Measurements from ENCODE around the gene ABTB2. TPM values are rescaled to one million over a fixed set of nuclear protein-coding genes. Genes with fewer than 3 reads are reported as not detected.

The ABTB2 gene
- total RNA-seq, 1 donor from 2014 or later, result 14.1 TPM

GRCh38 chr11:34267417-34267816, 90.4 kb downstream of the ABTB2 start:
- Mint-ChIP-seq H3K9me3 (no peaks in the 10 kb centered on the region), H3K27ac (no peak overlapping the region), H3K4me1 (ENCODE audit: low read depth) (peaks cover 9% of the 10 kb centered on the region), H3K36me3 (ENCODE audit: low read depth) (no peaks in the 10 kb centered on the region), H3K27me3 (ENCODE audit: insufficient read depth) (peaks cover 14% of the 10 kb centered on the region), H3K4me3 (no peak overlapping the region)
- no peak for DNase-seq (ENCODE audit: low spot score)
- intact Hi-C loops (cut with micrococcal nuclease), result no loop called here

GRCh38 chr11:34267013-34267412, 90.8 kb downstream of the ABTB2 start:
- Mint-ChIP-seq H3K4me3 (no peak overlapping the region), H3K36me3 (ENCODE audit: low read depth) (no peaks in the 10 kb centered on the region), H3K27ac (no peak overlapping the region), H3K4me1 (ENCODE audit: low read depth) (peaks cover 12% of the 10 kb centered on the region), H3K27me3 (ENCODE audit: insufficient read depth) (peaks cover 15% of the 10 kb centered on the region), H3K9me3 (no peaks in the 10 kb centered on the region)
- intact Hi-C loops (cut with micrococcal nuclease), result no loop called here
- no peak for DNase-seq (ENCODE audit: low spot score)

DNA sequence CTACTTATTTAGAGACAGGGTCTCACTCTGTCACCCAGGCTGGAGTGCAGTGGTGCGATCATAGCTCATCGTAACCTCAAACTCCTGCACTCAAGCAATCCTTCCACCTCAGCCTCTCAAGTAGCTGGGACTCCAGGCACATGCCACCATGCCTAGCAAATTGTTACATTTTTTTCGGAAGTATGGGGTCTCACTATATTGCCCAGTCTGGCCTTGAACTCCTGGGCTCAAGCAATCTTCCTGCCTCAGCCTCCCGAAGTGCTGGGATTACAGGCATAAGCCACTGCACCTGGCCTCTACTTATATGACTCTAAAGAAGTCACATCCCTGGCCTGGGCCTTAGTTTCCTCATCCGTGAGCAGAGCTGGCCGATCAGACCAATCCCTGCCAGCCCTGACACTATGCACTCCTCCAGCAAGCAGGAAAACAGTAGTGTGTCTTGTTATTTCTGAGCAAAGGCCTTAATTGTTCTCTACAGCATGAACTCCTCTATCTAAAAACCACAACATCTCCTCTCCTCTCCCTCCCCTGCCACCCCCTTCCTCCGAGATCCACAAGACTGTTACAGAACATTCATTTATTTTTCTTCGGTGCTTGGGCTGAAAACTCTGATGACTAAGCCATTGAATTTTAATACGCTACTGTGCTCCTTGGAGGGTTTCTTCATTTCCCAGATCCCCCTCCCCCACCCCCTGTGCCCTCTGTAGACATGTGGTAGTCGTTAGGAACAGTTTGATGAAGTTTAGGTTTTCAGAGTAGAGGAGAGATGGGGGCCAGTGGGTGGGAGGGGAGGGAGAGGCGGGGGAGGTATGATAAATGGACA, 91.5 kb downstream of the ABTB2 start:
- H3K9me3 Mint-ChIP-seq, result no peaks in the 10 kb centered on the region
- DNase-seq (ENCODE audit: low spot score), result no peak
- H3K27me3 Mint-ChIP-seq (ENCODE audit: insufficient read depth), result peaks cover 15% of the 10 kb centered on the region
- no peaks in the 10 kb centered on the region for H3K36me3 Mint-ChIP-seq (ENCODE audit: low read depth)
- intact Hi-C loops (cut with micrococcal nuclease), result no loop called here
- H3K4me3 Mint-ChIP-seq, result no peak overlapping the region
- peaks cover 12% of the 10 kb centered on the region for H3K4me1 Mint-ChIP-seq (ENCODE audit: low read depth)
- H3K27ac Mint-ChIP-seq, result no peak overlapping the region

DNA sequence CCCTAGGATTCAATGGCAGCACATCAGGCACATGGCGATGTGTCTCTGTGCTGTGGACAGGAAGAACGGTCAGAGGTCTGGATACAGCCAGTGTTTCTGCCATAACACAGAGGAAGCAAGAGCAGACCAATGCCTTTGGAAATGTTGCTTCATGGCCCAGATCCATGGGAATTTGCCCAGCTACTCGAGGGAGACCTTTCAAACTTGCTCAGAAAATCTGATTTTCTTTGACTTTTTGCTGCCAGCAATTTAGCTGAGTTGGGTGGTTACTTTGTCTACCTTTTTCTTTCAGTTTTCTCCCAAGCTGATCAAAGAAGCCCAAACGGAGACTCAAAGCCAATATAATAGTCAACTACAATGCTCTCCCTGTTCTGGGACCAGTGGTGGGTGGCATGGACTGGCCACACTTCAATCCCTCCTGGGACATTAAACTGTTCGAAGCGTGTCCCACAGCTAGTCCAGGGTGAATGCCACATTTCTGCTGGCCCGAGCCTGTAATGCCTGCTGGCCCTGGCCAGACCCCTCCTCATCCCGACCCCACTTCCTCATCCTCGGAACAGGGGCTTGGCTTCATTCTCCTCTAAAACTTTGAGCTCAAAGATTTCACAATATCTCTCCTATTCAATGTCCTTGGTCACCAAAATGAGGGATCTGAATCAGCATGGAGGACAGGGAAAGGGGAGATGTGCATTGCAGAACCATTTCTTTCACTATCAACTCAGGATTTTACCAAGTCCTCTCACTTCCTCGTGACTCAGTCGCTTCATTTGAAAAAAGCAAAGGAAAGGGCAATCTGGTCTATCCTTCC, 93.3 kb downstream of the ABTB2 start:
- H3K9me3 Mint-ChIP-seq, result no peaks in the 10 kb centered on the region
- H3K4me1 Mint-ChIP-seq (ENCODE audit: low read depth), result peaks cover 12% of the 10 kb centered on the region
- intact Hi-C loops (cut with micrococcal nuclease), result no loop called here
- no peak overlapping the region for H3K4me3 Mint-ChIP-seq
- no peak overlapping the region for H3K27ac Mint-ChIP-seq
- no peaks in the 10 kb centered on the region for H3K36me3 Mint-ChIP-seq (ENCODE audit: low read depth)
- DNase-seq (ENCODE audit: low spot score), result no peak
- H3K27me3 Mint-ChIP-seq (ENCODE audit: insufficient read depth), result peaks cover 22% of the 10 kb centered on the region

DNA sequence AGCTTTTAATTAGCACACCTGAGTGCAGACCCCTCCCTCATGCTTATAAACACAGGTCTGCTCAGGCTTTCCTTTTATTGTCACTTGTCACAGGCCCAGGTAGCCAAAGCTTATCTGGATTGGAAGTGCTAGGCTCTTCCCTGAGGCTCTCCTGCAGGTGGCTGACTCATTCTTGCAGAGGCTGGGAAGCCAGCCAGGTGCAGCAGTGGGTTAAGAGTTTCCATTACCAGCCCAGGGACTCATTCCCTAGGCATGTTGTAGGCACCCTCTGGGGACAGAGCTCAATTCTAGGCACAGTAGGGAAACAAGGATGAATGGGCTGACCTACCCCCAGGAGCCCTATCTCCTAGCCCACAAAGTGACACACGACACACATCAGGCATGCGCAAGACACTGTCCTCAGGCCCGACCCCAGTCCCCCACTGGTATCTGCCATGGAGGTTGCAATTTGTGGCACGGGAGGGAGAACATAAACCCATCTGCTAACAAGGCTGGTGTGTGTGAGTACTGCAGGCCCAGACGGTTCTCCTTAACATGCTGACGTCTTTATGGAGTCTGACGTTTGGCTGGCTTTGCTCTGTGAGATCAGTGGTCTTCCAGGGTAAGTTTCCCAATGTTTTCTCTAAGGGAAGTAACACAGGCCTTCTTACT, 94.2 kb downstream of the ABTB2 start:
- no peak overlapping the region for H3K4me3 Mint-ChIP-seq
- H3K36me3 Mint-ChIP-seq (ENCODE audit: low read depth), result no peaks in the 10 kb centered on the region
- peaks cover 24% of the 10 kb centered on the region for H3K27me3 Mint-ChIP-seq (ENCODE audit: insufficient read depth)
- H3K9me3 Mint-ChIP-seq, result no peaks in the 10 kb centered on the region
- no peak for DNase-seq (ENCODE audit: low spot score)
- H3K4me1 Mint-ChIP-seq (ENCODE audit: low read depth), result peaks cover 12% of the 10 kb centered on the region
- no peak overlapping the region for H3K27ac Mint-ChIP-seq
- intact Hi-C loops (cut with micrococcal nuclease), result no loop called here

DNA sequence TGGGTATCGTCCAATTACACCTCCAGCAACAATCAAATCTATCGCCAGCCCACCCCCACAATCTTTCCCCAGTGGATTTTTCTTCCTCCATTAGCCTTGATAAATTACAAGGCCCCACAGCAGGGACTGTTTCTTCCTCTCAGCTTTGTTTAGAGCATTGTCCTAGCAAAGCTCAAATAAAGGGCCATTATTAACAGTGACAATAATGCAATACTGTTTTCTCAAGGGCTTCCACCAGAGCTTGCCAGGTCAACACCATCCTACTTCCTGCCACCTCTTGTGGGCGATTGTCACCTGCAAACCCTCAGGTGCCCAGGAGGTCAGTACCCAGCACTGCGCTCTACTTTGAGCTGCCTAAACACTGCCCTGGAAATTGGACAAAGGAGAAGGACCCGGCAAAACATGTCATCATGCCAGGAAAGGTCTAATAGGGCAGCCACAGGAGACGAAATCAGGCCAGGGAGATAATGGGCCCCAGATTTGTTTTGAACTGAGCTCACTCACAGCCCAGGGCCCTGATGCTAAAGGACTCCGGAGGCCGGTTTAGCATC, 95.2 kb downstream of the ABTB2 start:
- Mint-ChIP-seq H3K27me3 (ENCODE audit: insufficient read depth) (peaks cover 31% of the 10 kb centered on the region), H3K4me1 (ENCODE audit: low read depth) (peaks cover 12% of the 10 kb centered on the region), H3K27ac (no peak overlapping the region), H3K9me3 (no peaks in the 10 kb centered on the region), H3K36me3 (ENCODE audit: low read depth) (no peaks in the 10 kb centered on the region), H3K4me3 (no peak overlapping the region)
- intact Hi-C loops (cut with micrococcal nuclease), result no loop called here
- no peak for DNase-seq (ENCODE audit: low spot score)

DNA sequence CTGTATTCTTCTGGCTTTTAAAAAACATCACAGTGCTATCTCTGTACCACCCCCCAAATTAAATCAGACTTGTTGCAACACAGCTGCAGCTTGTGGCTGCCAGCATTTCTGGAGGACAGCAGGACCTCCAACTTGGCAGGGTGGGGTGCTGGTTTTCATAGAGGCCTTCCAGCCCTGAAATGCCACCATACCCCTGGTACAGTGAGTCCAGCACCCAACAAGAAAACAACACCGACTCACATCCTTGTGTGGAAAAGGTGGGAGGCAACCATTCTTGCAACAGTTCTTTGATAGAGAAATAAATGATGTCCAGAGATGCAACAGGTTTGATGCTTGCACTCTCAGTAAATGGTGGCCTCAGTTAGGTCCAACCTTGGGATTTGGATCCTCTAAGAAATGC, 96.0 kb downstream of the ABTB2 start:
- H3K27me3 Mint-ChIP-seq (ENCODE audit: insufficient read depth), result peaks cover 34% of the 10 kb centered on the region
- DNase-seq (ENCODE audit: low spot score), result no peak
- H3K27ac Mint-ChIP-seq, result no peak overlapping the region
- H3K9me3 Mint-ChIP-seq, result no peaks in the 10 kb centered on the region
- H3K4me3 Mint-ChIP-seq, result no peak overlapping the region
- H3K4me1 Mint-ChIP-seq (ENCODE audit: low read depth), result peaks cover 12% of the 10 kb centered on the region
- intact Hi-C loops (cut with micrococcal nuclease), result no loop called here
- no peaks in the 10 kb centered on the region for H3K36me3 Mint-ChIP-seq (ENCODE audit: low read depth)

GRCh38 chr11:34261095-34261494, 96.7 kb downstream of the ABTB2 start:
- no peak overlapping the region for H3K27ac Mint-ChIP-seq
- H3K27me3 Mint-ChIP-seq (ENCODE audit: insufficient read depth), result peaks cover 34% of the 10 kb centered on the region
- H3K4me1 Mint-ChIP-seq (ENCODE audit: low read depth), result peaks cover 7% of the 10 kb centered on the region
- intact Hi-C loops (cut with micrococcal nuclease), result no loop called here
- H3K36me3 Mint-ChIP-seq (ENCODE audit: low read depth), result no peaks in the 10 kb centered on the region
- no peak overlapping the region for H3K4me3 Mint-ChIP-seq
- DNase-seq (ENCODE audit: low spot score), result no peak
- no peaks in the 10 kb centered on the region for H3K9me3 Mint-ChIP-seq

DNA sequence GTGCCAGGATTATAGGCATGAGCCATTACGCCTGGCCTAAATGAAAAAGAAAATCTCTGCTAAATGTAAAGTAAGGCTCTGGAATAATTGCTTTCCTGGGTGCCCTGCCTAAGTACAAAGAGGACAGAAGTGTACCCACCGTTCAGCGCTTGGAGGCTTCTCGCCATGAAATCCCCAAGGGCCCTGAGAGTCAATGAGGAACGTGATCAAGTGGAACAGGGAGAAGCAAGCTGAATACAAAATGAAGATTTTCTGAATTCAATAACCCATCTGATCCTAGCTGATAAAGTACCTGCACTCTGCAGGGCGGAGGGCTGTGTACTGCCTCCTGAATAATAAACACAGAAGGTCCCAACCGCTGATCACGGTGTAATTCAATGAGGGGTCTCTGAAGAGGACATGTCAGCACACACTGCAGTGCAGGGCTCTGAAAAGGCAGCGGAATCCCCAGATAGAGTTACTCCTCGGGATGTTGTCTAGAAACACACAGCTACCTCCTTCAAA, 97.7 kb downstream of the ABTB2 start:
- H3K4me3 Mint-ChIP-seq, result no peak overlapping the region
- H3K27me3 Mint-ChIP-seq (ENCODE audit: insufficient read depth), result peaks cover 36% of the 10 kb centered on the region
- H3K27ac Mint-ChIP-seq, result no peak overlapping the region
- DNase-seq (ENCODE audit: low spot score), result no peak
- intact Hi-C loops (cut with micrococcal nuclease), result no loop called here
- H3K4me1 Mint-ChIP-seq (ENCODE audit: low read depth), result peaks cover 6% of the 10 kb centered on the region
- no peaks in the 10 kb centered on the region for H3K9me3 Mint-ChIP-seq
- no peaks in the 10 kb centered on the region for H3K36me3 Mint-ChIP-seq (ENCODE audit: low read depth)

DNA sequence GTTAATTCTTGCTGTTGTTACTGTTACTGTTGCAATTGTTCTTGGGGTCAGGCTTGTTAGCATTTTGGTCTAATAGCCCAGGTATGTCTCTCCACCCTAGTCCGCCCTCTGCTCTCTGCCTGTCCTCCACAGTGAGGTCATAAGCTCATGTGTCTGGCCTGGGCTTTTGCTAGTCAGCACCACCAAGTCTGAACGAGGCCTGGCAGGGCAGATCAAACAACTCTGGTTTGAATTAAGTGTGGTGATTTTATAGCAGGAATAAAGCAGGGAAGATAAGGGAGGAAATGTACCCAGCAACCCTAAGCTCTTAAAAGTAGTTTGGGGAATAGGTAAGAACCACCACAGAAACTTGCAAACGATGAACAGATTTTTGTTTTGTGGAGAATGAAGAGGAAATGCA, 98.7 kb downstream of the ABTB2 start:
- no peak for DNase-seq (ENCODE audit: low spot score)
- intact Hi-C loops (cut with micrococcal nuclease), result no loop called here
- Mint-ChIP-seq H3K9me3 (no peaks in the 10 kb centered on the region), H3K27me3 (ENCODE audit: insufficient read depth) (peaks cover 35% of the 10 kb centered on the region), H3K36me3 (ENCODE audit: low read depth) (no peaks in the 10 kb centered on the region), H3K4me1 (ENCODE audit: low read depth) (peaks cover 6% of the 10 kb centered on the region), H3K4me3 (no peak overlapping the region), H3K27ac (no peak overlapping the region)

DNA sequence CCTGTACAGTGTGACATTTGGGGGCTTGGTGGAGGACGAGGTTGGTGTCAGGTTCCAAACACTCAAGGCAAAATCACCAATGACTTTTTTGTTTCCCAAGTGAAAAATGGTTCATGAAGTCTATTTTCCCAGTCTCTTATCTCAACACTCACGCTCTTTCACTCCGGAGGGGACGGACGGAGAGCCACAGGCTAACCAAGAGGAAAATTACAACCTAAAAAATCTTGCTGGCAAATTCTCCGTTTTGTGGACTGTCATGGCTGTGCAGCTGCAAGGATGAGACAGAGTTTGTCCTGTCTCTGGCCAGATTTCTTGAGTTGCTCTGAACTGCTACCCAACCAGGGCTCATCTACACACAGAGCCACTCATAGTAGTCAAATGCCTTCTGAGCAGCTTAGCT, 101.2 kb downstream of the ABTB2 start:
- intact Hi-C loops (cut with micrococcal nuclease), result no loop called here
- H3K4me3 Mint-ChIP-seq, result no peak overlapping the region
- H3K27ac Mint-ChIP-seq, result no peak overlapping the region
- H3K4me1 Mint-ChIP-seq (ENCODE audit: low read depth), result peaks cover 7% of the 10 kb centered on the region
- H3K9me3 Mint-ChIP-seq, result no peaks in the 10 kb centered on the region
- peaks cover 32% of the 10 kb centered on the region for H3K27me3 Mint-ChIP-seq (ENCODE audit: insufficient read depth)
- no peak for DNase-seq (ENCODE audit: low spot score)
- peaks cover 2% of the 10 kb centered on the region for H3K36me3 Mint-ChIP-seq (ENCODE audit: low read depth)

- intact Hi-C loops (cut with micrococcal nuclease), result no loop called here
Measured at GRCh38 chr11:34256150-34256549, 101.7 kb downstream of the ABTB2 start.

More at GRCh38 chr11:34256150-34256549, 101.7 kb downstream of the ABTB2 start:
- no peak overlapping the region for H3K4me3 Mint-ChIP-seq
- H3K4me1 Mint-ChIP-seq (ENCODE audit: low read depth), result peaks cover 12% of the 10 kb centered on the region
- no peaks in the 10 kb centered on the region for H3K9me3 Mint-ChIP-seq
- DNase-seq (ENCODE audit: low spot score), result no peak
- no peak overlapping the region for H3K27ac Mint-ChIP-seq
- H3K27me3 Mint-ChIP-seq (ENCODE audit: insufficient read depth), result peaks cover 32% of the 10 kb centered on the region
- peaks cover 2% of the 10 kb centered on the region for H3K36me3 Mint-ChIP-seq (ENCODE audit: low read depth)
